SU-DHL-6 (cell line): ENCODE data around the gene PRKCA.

Experiments
- H2AFZ ChIP-seq: fragments of 200-600 bp; sonication (generic); 2 replicates; pipeline ENCODE4 v1.6.1; 2014; ENCODE audit warnings: low read depth, mild to moderate bottlenecking, moderate library complexity, mixed read lengths, antibody characterized with exemption, low read length; ENCODE audit not compliant: severe bottlenecking
- H3F3A ChIP-seq: fragments of 200-600 bp; shearing (Covaris generic); 2 replicates; pipeline ENCODE4 v1.6.0; 2016; ENCODE audit warnings: antibody characterized with exemption, mild to moderate bottlenecking; ENCODE audit not compliant: insufficient read depth
- H3K27ac ChIP-seq: fragments of 200-600 bp; sonication (generic); 2 replicates; pipeline ENCODE4 v1.5.1; 2016; ENCODE audit warnings: low read depth, mild to moderate bottlenecking, low read length, moderate library complexity, mixed read lengths
- H3K27me3 ChIP-seq: fragments of 200-600 bp; sonication (generic), shearing (Covaris generic); 2 replicates; pipeline ENCODE4 v1.6.0; 2014; ENCODE audit warnings: mild to moderate bottlenecking, low read length
- H3K36me3 ChIP-seq: fragments of 200-600 bp; sonication (generic); 2 replicates; pipeline ENCODE4 v1.6.1; 2014; ENCODE audit warnings: mild to moderate bottlenecking, low read length, mixed read lengths
- H3K4me2 ChIP-seq: fragments of 300-600, 200-600 bp; shearing (Covaris generic), sonication (generic); 2 replicates; pipeline ENCODE4 v1.6.0; 2014; ENCODE audit warnings: low read length, low read depth, mild to moderate bottlenecking; ENCODE audit not compliant: poor library complexity, severe bottlenecking
- H3K4me3 ChIP-seq: fragments of 200-600 bp; sonication (generic); 2 replicates; pipeline ENCODE4 v1.5.1; 2014; ENCODE audit warnings: antibody characterized with exemption, low read length, mild to moderate bottlenecking, mixed read lengths; ENCODE audit not compliant: insufficient read depth, poor library complexity, severe bottlenecking
- H3K79me2 ChIP-seq: fragments of 200-600 bp; sonication (generic); 2 replicates; pipeline ENCODE4 v1.6.1; 2014; ENCODE audit warnings: mild to moderate bottlenecking, low read length, moderate library complexity; ENCODE audit not compliant: insufficient read depth
- H3K9ac ChIP-seq: fragments of 200-600 bp; sonication (generic); 2 replicates; pipeline ENCODE4 v1.7.0; 2014; ENCODE audit warnings: mild to moderate bottlenecking, low read length
- H3K9me2 ChIP-seq: fragments of 200-600 bp; sonication (generic); replicated peaks from 2 replicates; pipeline ENCODE4 v1.6.1; 2014; ENCODE audit warnings: low read length; ENCODE audit not compliant: insufficient read depth
- H3K9me3 ChIP-seq: fragments of 200-600 bp; sonication (generic); 2 replicates; pipeline ENCODE4 v1.6.1; 2014; ENCODE audit warnings: low read length, mixed read lengths; ENCODE audit not compliant: insufficient read depth
- H4K20me1 ChIP-seq: fragments of 200-600 bp; sonication (generic); 2 replicates; pipeline ENCODE4 v1.6.1; 2014; ENCODE audit warnings: low read depth, mild to moderate bottlenecking, antibody characterized with exemption, low read length, moderate library complexity, mixed read lengths
- CTCF ChIP-seq: fragments of 200-600 bp; sonication (generic); IDR thresholded peaks from one replicate; pipeline ENCODE4 v1.5.1; 2017; ENCODE audit warnings: antibody characterized with exemption, mild to moderate bottlenecking, low read length, moderate library complexity; ENCODE audit not compliant: insufficient read depth, poor library complexity, severe bottlenecking
- EZH2phosphoT487 ChIP-seq: fragments of 200-600 bp; sonication (generic), shearing (Covaris generic); conservative IDR thresholded peaks from 2 replicates; pipeline ENCODE4 v1.6.1; 2018; ENCODE audit warnings: mild to moderate bottlenecking, antibody characterized with exemption, low read length, moderate library complexity, mixed read lengths

PRKCA gene

DNA sequence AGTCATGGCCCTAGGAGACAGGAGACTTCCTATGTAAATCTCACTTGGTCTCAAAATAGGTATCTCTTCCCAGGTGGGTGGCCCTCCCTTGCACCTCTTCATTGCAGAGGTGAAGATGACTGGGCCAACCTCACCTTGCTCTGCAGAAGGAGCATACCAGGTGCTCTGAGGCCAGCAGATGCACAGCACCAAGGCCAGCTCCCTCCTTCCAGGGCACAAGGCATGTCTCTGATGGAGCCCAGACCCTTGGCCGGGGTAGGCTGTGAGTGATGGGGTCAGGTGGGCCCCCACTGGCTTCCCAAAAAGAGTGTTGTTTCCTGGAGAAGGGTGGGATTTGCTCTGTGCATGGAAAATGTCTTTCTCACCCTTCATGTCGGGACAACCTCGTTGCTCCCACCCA is 545.3 kb downstream of the PRKCA start:
- H3K9me3 ChIP-seq = 0 out of 2 replicates have a peak, but pooled peaks cover 5% of the 10 kb centered on the region
- H3K9me2 ChIP-seq = no peaks in the 10 kb centered on the region
- H4K20me1 ChIP-seq = no peaks in the 10 kb centered on the region
- no peak overlapping the region for H2AFZ ChIP-seq
- no peaks in the 10 kb centered on the region for H3K27me3 ChIP-seq
- no peak overlapping the region for H3K27ac ChIP-seq
- TF ChIP-seq CTCF = no peak
- TF ChIP-seq EZH2phosphoT487 = no peak
- no peak overlapping the region for H3K4me2 ChIP-seq
- H3K36me3 ChIP-seq = no peaks in the 10 kb centered on the region
- no peak overlapping the region for H3K4me3 ChIP-seq
- H3K79me2 ChIP-seq = no peaks in the 10 kb centered on the region
- H3K9ac ChIP-seq = no peak overlapping the region
- H3F3A ChIP-seq = no peaks in the 10 kb centered on the region

- H3K9me3 ChIP-seq = 0 out of 2 replicates have a peak, but pooled peaks cover 5% of the 10 kb centered on the region
- no peak overlapping the region for H2AFZ ChIP-seq
- H3K27me3 ChIP-seq = no peaks in the 10 kb centered on the region
- no peak for TF ChIP-seq CTCF
- no peak for TF ChIP-seq EZH2phosphoT487
- H3K27ac ChIP-seq = no peak overlapping the region
- no peak overlapping the region for H3K4me3 ChIP-seq
- no peaks in the 10 kb centered on the region for H3F3A ChIP-seq
- H3K79me2 ChIP-seq = no peaks in the 10 kb centered on the region
- no peaks in the 10 kb centered on the region for H4K20me1 ChIP-seq
- H3K9ac ChIP-seq = no peak overlapping the region
- no peak overlapping the region for H3K4me2 ChIP-seq
- H3K9me2 ChIP-seq = no peaks in the 10 kb centered on the region
- H3K36me3 ChIP-seq = no peaks in the 10 kb centered on the region
Observed at GRCh38 chr17:66848496-66848895, 546.1 kb downstream of the PRKCA start.

GRCh38 chr17:66849032-66849655 is 546.7 kb downstream of the PRKCA start:
- H2AFZ ChIP-seq = no peak overlapping the region
- no peak overlapping the region for H3K9ac ChIP-seq
- H4K20me1 ChIP-seq = no peaks in the 10 kb centered on the region
- H3K9me3 ChIP-seq = 0 out of 2 replicates have a peak, but pooled peaks cover 5% of the 10 kb centered on the region
- no peaks in the 10 kb centered on the region for H3F3A ChIP-seq
- no peaks in the 10 kb centered on the region for H3K9me2 ChIP-seq
- H3K27ac ChIP-seq = no peak overlapping the region
- H3K79me2 ChIP-seq = no peaks in the 10 kb centered on the region
- TF ChIP-seq EZH2phosphoT487 (no peak), CTCF (no peak)
- no peak overlapping the region for H3K4me3 ChIP-seq
- no peaks in the 10 kb centered on the region for H3K36me3 ChIP-seq
- no peaks in the 10 kb centered on the region for H3K27me3 ChIP-seq
- H3K4me2 ChIP-seq = no peak overlapping the region
